ENCODE data around the gene ELFN1.

ELFN1 gene

DNA sequence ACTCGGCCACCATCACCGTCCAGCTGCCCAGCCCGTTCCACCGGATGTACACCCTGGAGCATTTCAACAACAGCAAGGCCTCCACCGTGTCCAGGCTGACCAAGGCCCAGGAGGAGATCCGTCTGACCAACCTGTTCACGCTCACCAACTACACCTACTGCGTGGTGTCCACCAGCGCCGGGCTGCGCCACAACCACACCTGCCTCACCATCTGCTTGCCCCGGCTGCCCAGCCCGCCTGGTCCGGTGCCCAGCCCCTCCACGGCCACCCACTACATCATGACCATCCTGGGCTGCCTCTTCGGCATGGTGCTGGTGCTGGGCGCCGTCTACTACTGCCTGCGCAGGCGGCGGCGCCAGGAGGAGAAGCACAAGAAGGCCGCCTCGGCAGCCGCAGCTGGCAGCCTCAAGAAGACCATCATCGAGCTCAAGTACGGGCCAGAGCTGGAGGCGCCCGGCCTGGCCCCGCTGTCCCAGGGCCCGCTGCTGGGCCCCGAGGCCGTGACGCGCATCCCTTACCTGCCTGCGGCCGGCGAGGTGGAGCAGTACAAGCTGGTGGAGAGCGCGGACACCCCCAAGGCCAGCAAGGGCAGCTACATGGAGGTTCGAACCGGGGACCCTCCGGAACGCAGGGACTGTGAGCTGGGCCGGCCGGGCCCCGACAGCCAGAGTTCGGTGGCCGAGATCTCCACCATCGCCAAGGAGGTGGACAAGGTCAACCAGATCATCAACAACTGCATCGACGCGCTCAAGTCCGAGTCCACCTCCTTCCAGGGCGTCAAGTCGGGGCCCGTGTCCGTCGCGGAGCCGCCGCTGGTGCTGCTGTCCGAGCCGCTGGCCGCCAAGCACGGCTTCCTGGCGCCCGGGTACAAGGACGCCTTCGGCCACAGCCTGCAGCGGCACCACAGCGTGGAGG is 75.8 kb downstream of the ELFN1 start:
- DNase-seq: no peak

DNA sequence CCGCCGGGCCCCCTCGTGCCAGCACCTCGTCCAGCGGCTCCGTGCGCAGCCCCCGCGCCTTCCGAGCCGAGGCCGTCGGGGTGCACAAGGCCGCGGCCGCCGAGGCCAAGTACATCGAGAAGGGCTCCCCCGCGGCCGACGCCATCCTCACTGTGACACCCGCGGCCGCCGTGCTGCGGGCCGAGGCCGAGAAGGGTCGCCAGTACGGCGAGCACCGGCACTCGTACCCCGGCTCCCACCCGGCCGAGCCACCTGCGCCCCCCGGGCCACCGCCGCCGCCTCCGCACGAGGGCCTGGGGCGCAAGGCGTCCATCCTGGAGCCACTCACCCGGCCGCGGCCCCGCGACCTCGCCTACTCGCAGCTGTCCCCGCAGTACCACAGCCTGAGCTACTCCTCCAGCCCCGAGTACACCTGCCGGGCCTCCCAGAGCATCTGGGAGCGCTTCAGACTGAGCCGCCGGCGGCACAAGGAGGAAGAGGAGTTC is 76.5 kb downstream of the ELFN1 start:
- DNase-seq: no peak

DNA sequence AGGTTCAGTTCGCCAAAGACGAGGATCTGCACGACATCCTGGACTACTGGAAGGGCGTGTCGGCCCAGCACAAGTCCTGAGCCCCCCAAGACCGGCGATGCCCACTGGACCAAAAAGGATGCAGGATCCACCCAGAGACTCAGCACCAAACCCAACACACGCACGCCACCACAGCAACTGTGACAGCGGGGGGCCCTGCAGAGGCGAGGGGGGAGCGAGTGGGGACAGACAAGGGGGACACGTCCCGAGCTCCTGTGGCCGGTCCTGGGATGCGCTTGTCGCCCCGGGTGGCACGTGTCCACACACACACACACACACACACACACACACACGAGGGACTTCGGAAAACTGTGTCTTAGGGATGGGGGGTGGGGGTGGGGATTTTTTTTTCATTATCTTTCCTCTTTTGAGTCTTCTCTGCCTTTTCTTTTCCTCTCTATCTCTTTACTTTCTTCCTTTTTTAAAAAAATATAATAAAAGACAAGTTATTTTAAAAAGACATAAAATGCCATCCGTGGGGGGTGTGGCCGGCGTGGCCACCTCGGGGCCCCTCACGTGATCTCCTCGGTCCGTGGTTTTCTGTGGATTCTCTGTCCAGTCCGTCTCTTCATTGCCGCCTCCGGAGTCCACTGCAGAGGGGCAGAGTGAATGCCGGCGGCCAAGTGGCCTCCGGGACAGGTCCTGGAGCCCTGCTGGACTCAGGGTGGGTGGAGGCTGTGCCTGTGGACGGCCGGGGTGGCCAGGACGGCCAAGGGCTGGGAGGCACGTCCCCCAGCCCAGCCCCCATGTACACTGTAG is 77.1 kb downstream of the ELFN1 start:
- DNase-seq: no peak

DNA sequence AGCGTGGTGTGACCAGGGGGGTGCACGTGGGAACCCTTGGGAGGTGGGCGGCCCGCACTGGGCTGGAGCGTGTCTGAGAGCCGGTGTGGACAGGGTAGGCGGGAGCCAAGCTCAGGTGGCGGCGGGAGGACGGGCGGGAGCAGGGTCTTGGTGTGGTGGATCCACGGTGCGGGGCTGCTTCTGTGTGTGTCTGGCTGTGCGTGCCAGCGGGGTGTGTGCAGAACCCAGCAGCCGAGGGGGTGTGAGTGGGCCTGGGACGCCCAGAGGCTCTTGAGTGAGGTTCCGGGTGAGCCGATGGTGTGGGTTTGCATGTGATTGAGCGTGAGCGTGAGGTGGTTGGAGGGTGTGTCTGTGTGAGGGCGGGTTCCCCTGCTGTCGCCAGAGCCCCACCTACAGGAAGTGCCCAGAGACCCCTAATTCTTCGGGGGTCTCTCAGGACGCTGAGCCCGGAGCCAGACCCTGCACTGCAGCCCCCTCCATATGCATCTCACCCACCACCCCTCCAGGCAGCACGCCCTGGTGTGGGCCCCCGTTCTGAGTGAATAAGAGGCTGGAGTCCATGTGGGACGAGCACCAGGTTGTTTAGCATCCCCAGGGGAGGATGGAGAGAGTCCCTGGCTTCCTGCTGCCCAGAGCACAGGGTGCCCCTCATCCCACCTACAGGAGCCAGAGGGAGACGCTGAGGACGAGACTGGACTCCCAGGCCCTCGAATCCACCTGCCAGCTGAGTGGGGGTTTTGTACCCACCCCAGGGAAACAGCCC is 78.2 kb downstream of the ELFN1 start:
- DNase-seq: no peak

DNA sequence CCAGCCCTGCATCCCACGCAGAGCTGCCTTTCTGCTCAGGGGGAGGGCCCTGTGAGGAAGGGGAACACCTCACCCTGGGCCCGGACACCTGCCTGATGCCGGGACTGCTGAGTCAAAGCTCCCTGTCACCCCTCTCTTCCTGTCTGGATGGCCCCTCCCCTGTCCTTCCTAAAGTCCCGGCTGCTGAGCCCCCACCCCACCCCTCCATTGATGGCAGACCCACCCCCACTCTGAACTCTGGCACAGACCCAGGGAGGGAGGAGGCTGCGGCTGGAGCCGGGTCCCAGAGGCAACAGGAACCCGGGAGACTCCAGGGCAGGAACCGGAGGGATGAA is 78.7 kb downstream of the ELFN1 start:
- no peak for DNase-seq

DNA sequence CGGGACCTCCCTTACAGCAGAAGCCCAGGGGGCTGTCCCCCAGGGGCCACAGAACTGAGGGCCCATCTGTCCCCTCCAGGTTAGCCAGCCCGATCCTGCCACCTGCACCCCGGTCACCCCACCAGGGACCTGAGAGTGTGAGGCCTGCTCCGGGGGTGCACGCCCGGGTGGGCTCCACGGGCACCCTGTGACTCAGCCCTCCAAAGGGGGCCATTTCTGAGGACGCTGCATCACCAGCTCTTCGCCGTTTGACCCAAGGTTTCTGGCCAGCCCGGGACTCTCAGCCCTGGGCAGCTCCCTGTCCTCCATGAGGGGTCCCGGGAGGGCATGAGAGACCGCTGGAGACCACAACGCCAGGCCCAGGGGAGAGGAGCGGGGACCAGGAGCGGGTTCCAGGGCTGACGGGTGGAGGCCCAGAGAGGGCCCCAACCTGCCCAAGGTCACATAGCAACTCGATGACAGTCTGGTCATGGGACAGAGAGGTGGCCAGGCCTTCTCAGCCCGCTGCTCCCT is 79.3 kb downstream of the ELFN1 start:
- DNase-seq: no peak

DNA sequence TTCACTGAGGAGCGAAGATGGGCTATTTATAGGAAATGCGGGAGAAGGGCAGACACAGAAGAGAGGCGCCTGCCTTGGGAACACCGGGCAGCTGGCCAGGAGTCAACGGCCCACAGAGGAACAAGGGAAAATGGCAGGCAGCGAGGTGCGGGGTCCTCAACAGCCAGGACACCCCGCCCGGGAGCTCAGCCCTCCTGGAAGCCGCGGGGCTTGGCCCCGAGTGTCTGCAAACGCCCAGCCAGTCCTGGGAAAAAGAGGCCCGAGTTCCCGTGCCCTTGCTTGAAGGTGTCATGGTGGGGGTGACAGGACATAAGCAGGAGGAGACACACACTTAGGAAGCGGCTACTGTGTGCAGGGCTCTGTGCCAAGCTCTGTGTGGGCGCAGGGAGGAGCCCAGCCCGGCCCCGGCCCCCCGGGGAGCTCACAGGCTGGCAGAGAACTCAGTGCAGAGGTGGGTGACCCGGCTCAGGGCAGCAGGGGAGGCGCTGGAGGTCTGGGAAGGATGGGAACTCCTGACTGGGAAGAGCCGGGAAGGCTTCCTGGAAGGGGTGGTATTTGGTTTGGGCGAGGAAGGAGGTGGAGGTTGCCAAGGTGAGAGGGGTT is 79.9 kb downstream of the ELFN1 start:
- DNase-seq: no peak

DNA sequence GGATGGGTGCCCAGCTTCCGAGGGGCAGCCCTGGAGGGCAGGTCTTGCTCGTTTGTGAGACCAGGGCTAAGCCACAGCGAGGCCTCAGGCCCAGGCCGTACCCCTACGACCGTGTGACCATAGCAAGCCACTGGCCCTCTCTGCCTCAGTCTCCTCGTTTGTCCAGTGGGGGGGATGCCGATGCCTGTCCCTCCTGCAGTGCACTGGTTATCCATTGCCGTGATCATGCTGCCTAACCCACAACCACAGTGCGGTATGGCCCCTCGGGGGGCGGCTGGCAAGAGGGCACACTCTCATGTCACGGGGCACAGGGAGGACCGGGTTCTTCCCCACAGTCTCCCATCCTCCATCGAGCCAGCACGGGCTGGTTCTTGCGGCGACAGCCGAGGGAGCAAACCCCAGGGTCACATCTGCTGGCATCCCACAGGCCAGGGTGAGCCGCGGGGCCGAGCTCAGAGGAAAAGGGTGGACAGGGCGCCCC is 80.5 kb downstream of the ELFN1 start:
- DNase-seq: no peak

DNA sequence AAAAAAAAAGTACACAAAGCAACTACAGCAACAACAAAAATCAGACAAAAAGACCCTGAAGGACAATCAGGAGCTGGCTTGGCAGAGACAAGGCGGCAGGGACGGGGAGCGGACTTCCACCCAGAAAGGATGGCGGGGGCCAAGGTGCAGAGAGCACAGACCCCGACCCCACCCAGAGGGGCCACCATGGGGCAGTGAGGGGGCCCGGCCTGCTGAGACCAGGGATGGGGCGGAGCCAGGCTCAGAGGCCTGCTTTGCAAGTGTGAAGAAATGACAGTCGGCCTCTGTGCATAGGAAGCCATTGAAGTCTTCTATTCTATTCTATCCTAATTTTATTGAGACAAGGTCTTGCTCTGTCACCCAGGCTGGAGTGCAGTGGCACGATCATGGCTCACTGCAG is 82.0 kb downstream of the ELFN1 start:
- no peak for DNase-seq

DNA sequence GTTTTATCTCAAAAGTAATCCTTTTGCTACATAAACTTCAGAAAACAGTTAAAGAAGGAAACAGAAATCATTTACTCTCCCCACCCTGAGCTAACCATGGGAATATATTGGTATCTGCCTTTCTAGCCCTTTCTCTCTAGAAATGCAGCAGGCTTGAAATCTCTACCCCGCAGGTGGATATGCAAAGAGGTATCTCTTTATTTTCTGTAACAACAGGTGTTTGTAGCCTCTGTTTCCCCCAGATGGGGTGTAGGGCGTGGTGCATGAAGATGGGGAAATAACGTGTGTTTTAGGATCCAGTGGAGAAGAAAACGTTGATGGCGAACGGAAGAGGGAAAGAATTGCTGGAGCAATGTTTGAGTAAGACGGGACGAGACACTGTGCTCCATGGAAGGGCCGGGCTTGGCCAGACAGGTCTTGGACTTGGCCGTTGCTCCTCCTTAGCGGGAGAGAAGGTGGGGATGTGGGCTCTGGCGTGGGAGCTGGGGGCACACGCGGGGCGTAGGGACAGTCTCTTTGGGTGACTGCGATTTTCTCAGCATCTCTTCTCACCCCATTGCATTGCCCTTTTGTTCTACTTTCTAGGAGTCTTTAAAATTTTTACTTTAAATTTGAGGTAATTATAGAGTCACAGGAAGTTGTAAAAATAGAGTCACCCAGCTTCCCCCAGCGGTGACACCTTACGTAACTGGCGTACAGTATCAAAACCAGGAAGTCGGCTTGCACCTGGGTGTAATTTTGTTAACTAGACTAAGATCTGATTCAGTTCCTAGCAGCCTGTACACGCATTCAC is 82.9 kb downstream of the ELFN1 start:
- DNase-seq: no peak

DNA sequence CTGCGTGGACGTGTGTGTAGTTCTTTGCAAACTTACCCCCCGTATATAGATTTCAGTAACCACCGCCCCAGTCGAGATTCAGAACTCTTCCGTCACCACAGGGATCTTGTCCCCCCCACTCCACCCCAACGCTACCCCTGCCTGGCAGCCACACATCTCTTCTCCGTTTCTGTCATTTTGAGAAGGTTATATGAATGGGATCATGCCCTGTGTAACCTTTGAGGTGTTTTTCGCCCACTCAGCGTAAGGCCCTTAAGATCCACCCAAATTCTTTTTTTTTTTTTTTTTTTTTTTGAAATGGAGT is 83.4 kb downstream of the ELFN1 start:
- no peak for DNase-seq

DNA sequence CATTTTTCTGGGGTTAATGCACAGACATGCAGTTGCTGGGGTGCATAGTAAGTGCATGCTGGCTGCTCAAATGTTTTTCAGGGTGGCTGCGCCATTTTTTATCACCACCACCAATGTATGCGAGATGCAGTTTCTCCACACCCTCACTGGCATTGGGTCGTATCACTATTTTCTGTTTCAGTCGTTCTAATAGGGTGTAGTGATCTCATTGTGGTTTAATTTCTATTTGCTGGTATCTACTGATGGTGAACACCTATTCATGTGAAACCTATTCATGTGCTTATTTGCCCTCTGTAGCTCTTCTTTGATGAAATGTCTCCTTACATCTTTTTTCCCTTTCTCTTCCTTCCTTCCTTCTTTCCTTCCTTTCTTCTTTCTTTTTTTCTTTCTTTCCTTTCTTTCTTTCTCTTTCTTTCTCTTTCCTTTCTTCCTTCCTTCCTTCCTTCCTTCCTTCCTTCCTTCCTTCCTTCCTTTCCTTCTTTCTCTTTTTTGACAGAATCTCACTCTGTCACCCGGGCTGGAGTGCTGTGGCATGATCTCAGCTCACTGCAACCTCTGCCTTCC is 84.3 kb downstream of the ELFN1 start:
- DNase-seq: no peak

DNA sequence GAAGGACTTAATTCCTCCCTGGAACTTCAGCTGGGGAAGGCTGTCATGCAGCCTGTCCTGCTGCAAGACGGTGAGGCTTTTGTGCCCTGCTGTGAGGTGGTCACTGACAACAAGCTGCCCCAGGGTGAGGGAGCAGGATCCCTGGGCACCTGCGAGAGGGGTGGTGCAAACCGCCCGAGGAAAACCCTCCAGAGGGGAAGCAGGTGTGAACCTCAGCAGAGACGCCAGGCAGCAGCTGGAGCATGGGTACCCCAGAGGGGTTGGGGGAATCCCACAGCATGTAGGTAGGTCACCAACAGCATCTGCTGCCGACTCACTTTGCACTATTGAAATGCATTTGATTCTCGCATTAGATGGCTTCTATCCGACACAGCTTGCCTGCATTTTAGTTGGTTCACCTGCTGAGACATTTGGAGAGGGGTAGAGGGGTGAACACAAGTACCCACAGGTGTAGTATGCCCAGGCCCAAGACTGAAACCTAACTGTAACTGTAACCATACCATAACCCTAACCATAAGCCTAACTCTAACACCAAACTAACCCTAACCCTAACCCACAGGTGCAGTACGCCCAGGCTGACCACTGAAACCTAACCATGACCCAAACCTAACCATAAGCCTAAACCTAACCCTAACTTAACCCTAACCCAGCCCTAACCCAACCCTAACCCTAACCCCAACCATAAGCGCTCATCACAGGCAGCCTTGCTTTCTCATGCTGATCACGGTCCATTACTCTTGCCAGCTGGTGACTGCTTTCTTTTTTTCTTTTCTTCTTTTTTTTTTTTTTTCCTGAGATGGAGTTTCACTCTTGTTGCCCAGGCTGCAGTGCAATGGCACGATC is 85.9 kb downstream of the ELFN1 start:
- DNase-seq: no peak

DNA sequence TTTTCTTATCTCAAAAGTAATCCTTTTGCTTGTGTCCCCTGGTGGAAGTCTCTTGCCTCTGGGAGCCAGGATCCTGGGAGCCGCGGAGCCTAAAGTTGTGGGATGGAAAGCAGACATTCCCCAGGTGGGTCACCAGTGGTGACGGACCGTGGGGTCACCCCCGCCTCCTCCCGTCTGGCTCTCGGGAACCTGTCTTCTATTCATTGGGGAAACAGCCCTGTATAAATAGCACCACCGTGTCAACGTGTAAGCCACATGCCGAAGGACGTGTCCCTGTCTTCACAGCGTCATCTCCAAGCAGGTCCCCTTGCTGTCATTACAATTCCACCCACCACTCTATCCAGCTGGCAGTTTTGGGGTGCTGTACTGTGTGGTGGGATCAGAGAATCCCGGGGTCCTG is 87.5 kb downstream of the ELFN1 start:
- DNase-seq: no peak

DNA sequence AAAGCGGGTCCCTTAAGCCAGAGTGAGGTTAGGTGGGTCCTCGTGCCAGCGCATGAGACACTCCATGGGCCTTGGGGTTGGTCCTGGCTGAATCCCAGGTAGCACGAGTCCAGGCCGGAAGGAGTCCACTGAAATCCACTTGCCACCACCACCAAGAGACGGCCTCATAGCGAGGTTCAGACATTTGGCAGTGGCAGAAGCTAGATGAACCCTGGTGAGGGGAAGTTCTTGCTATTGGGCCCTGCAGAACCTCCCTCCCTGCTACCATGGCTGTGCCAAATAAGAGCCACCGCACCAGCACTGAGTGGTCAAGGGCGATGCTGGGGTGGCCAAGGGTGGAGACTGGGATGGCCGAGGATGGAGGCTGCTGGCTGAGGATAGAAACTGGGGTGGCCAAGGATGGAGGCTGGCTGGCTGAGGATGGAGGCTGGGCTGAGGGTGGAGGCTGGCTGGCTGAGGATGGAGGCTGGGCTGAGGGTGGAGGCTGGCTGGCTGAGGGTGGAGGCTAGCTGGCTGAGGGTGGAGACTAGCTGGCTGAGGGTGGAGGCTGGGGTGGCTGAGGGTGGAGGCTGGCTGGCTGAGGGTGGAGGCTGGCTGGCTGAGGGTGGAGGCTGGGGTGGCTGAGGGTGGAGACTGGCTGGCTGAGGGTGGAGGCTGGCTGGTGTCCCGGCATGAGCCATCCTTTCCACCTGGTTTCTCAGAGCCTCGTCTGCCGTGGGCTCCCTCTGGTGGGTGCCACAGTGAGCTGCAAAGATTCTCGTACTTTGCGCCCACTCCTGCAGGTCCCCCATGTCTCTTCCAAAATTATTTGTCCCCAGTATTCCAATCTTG is 88.2 kb downstream of the ELFN1 start:
- no peak for DNase-seq

DNA sequence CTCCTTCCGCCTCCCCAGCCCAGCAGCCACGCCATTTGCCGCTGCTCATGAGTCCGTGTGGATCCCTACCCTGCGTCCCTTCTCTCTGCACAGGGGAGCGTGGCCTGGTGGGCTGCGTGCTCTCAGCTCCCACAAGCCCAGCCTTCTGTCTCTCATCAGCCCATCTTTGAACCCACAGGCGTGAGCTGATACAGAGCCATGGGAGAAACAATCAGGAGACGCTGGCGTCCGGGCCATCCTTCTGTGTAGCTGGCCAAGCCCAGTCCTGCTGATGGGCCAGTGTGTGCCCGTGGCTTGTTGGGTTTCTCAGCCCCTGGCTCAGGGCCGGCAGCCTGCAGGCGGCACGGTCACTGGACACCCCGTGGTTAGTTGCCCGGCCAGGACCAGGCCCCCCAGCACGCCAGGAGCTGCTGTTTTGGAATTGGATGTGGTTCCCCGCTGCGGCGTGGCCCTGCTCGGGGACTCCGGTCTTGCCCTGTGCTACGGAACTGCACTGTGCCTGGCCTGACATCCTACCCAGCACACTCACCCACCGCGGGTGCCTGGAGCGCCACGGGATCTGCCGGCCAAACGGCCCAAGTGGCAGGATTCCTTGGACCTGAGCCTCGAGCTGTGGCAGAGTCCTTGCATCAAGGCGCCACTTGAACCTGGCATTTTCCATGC is 88.9 kb downstream of the ELFN1 start:
- DNase-seq: no peak

DNA sequence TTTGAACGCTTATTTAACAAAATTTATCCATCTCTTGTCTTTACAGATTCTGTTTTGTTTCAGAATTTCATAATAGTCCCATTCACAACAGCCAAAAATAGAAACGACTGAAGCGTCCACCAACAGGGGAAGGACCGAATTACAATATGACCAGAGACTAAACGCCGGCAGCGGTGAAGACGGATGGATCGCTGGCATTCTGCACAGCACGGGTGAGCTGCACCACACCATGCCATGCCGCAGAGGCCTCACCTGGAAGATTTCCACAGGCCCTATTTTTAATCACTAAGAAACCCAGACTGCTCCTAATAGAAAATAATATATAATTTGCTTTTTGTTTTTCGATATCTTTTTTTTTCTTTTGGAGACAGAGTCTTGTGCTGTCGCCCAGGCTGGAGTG is 91.0 kb downstream of the ELFN1 start:
- DNase-seq: no peak

DNA sequence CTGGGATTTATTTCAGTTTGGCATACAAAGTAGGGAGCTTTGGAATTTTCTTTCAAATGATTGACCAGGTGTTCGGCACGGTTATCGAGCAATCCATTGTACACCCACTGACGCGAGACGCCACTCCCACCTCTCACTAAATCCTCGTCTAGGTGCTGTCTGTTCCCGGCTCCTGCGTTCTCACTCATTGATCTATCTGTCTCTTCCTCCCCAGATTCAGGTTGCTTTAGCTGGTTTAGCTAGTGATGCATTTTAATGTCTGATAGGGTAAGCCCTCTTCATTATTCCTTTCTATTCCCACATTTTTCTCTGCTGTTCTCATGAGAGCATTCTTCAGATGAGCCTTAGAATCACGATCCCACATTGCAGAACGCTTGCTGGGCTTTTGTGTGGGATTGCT is 91.7 kb downstream of the ELFN1 start:
- DNase-seq: no peak

Measured in central memory CD4-positive, alpha-beta T cell (primary cell).